ENCODE data around the gene TNPO3.

Gene TNPO3

DNA sequence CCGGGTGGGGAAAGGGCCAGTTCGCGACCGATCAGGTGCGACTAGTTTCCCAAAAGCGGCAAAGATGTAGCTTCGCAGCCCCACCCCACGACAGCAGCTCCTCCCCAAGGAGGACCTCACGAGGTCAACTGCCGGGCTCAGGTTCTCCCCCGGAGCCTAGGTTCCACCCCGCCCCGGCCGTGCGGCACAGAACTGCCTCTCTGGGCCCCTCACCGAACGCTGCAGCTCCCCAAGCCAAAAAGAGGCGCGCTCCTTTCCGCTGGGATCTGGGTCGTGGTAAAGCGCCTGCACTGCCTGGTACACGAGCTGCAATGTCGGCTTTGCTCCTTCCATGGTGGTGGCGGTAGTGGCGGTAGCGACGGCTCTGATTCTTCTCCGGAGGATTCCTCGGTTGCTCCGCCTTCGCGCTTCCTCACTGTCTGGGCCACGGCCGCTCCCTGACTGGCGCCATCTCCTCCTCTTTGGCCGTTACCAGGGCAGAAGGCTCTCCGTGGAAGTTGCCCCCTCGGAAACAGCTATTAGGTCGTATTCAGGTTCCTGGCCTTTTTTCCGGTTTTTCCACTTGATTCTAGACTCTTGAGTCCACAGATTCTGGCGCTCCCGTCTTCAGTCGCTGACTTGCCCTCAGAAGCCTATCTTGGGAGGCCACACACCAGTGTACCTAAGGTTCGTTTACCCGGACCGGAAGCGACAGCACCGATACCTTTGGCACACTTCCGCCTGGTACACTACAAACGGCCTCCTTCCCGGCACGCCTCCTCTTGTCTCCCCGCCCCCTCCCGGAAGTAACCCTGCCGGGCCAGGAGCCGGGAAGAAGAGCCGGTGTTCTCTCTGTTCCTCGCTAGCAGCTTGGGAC, at the start of gene TNPO3:
TSS of gene TNPO3 (minus strand) at position 674 of the 856 bp plus-strand sequence. CDS start at position 333, 341 bp downstream.
- peak; percentile 89 to 91 for DNase-seq

DNA sequence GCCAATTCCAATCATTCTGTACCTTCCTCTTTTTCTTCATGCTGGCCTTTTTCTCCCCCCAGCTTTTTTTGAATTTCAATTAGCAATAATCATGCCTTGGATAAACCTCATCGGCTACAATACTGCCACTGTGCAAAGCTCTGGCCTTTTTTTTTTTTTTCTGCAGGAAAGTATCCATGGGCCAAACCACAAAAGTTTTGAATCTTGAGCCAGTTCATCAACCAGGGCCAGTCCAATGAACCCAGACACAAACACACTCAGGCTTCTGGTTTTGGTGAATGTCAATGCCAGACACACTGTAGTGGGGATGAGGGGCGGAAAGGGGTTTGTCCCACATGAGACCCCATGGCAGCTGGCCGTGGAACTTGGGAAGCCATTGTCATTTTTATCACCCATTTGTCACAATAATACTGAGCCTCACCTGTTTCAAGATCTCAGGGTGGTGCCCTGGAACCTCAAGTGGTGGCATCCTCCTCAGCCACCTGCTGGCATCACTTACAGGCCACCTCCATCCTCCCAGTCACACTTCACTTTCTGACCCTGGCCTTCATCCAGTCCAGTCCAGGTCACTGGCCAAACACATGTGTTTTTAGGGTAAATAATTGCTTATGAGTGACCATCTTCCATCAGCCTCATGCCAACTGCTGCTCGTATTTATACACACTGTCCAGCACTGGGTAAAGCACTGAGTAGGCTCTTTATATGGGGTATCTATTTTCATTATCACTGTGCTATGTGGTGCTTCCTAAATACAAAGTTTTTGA, 48.8 kb upstream of the TNPO3 start:
- no peak for DNase-seq

- DNase-seq = no peak
These were observed 46.8 kb upstream of the TNPO3 start for GRCh38 chr7:129101746-129102145.

GRCh38 chr7:129100827-129101166, 45.9 kb upstream of the TNPO3 start:
- no peak for DNase-seq

DNA sequence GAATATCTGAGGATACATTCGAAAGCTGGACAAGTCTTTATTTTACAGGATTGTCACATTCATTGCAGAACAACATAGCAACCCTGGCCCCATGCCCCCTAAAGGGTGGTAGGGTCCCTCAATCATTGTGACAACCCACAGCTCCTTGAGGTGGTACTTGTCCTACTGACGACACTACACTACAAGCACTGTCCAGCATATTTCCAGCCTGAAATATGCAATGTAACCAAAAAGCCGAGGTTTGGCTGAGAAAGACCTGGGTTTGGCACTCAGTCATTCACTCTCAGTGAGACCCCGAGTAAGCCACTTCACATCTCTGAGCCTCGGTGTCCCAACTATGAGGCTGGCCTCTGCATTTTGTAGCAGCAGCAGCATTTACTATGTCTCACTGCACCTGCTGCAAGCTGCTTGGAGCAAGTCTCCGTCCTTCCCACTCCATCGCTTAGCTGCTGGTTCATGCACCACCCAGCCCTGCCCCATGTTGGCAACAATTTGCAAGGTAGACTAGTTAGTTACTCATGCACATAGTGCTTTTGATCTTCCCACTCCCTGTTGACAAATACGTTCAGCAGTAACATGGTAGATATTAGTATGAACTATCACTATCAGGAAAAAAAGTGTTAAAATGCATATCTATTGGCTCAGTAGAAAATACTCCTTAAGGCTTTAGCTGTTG, 43.6 kb upstream of the TNPO3 start:
- DNase-seq = no peak

GRCh38 chr7:129095258-129095657, 40.3 kb upstream of the TNPO3 start:
- no peak for DNase-seq

GRCh38 chr7:129094501-129094900, 39.6 kb upstream of the TNPO3 start:
- no peak for DNase-seq

GRCh38 chr7:129093867-129094456, 39.1 kb upstream of the TNPO3 start:
- no peak for DNase-seq

- peak; percentile 61 to 96 for DNase-seq
These were observed 36.6 kb upstream of the TNPO3 start for GRCh38 chr7:129091484-129092002.

DNA sequence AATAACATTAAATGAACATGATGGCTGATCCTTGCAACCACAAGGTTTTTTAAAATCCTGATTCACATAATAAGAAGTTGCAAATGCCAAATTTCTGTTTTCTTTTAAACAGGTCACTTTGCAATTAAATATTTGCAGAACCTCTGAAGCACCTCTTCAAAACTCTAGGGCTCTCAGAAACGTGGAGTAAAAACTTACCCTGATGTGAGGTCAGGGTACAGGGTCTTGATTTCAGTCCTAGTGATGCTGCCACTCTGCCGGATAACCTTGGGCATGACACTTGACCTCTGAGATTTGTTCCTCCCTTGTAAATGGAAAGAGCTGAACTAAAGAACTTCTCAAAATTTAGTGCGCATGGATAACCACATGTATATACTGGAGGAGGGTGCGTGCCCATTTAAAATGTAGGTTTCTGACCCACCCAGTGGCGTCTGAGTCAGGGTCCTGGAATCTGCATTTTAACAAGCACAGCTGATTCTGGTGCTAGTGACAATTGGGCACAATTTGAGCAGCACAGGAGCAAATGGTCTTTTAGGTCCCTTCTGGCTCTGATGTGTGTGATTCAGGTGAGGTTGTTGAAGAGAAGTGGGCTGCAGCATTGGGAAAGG, 35.5 kb upstream of the TNPO3 start:
- DNase-seq = no peak

- peak; percentile 9 to 27 for DNase-seq
These were observed 34.8 kb upstream of the TNPO3 start for GRCh38 chr7:129089521-129090212.

DNA sequence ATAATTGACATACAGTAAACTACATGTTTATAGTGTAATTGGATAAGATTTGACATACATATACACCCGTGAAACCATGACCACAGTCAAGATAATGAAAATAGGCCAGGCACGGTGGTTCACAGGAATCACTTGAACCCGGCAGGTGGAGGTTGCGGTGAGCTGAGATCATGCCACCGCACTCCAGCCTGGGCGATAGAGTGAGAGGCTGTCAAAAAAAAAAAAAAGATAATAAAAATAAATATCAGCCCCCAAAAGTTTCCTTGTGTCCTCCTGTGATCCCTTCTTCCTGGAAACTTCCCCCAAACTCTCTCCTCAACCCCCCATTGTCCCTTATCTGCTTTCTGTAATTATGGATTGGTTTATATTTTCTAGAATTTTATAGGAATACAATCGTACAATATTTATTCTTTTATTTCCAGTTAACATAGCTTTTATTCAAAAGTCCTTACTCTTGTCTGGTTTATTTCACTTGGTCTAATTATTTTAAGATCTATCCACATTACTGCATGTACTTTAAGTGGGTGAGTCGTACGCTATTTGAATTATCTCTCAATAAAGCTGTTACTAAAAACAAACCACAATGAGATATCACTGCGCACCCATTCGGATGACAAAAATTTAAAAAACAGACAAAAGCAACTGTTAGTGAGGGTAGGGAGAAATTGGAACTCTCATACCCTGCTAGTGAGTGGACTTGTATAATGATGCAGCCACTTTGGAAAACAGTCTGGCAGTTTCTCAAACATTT, 30.1 kb upstream of the TNPO3 start:
- DNase-seq = no peak

- no peak for DNase-seq
These were observed 28.6 kb upstream of the TNPO3 start for GRCh38 chr7:129083525-129083924.

- DNase-seq = no peak
These were observed 23.5 kb upstream of the TNPO3 start for GRCh38 chr7:129078455-129078854.

DNA sequence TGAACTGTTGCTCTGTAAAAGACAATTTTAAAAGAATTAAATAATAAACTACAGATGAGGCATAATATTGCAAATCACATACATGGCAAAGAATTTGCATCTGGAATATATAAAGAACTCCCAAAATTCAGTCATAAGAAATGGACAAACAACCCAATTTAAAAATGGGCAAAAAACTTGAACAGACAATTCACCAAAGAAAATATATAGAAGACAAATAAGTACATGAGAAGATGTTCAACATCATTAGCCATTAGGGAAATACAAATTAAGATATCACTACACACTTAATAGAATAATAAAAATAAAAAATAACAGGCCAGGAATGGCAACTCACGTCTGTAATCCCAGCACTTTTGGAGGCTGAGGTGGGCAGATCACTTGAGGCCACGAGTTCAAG, 22.0 kb upstream of the TNPO3 start:
- DNase-seq = no peak

- no peak for DNase-seq
These were observed 20.1 kb upstream of the TNPO3 start for GRCh38 chr7:129074994-129075393.

GRCh38 chr7:129074361-129074871, 19.5 kb upstream of the TNPO3 start:
- DNase-seq = no peak

GRCh38 chr7:129073738-129074137, 18.8 kb upstream of the TNPO3 start:
- DNase-seq = no peak

DNA sequence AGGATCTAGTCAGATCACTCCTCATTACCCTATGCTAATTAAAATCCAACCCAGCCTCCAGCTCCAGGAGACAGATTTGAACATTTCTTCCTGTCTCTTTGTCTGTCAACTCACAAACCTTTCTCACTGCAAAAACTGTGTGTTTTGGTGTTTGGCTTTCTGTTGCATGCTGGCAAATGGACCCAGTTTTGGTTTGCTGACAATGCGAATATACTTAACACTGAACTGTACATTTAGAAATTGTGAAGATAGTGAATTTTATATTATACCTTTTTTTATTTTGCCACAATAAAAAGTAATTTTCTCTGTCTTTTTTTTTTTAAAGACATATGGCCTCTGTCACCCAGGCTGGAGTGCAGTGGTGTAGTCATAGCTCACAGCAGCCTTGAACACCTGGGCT, 18.3 kb upstream of the TNPO3 start:
- DNase-seq = no peak

- DNase-seq = peak; percentile 66 to 82
These were observed 17.6 kb upstream of the TNPO3 start for GRCh38 chr7:129072479-129073011.

GRCh38 chr7:129069021-129069420, 14.1 kb upstream of the TNPO3 start:
- DNase-seq = no peak

Measured in inflammatory macrophage treated with lipopolysaccharide for 1 hour (primary cell).